ENCODE results near the gene PGA4.
"Not testable (repeated sequence)": the region's sequence is repeated elsewhere in the genome, so short reads cannot be mapped to it uniquely, and the experiment has no call there.

Gene PGA4

GRCh38 chr11:61204502-61205059 is 17.6 kb upstream of the PGA4 start:
- DNase-seq (ENCODE audit: low read depth, low spot score): not testable (repeated sequence)

DNA sequence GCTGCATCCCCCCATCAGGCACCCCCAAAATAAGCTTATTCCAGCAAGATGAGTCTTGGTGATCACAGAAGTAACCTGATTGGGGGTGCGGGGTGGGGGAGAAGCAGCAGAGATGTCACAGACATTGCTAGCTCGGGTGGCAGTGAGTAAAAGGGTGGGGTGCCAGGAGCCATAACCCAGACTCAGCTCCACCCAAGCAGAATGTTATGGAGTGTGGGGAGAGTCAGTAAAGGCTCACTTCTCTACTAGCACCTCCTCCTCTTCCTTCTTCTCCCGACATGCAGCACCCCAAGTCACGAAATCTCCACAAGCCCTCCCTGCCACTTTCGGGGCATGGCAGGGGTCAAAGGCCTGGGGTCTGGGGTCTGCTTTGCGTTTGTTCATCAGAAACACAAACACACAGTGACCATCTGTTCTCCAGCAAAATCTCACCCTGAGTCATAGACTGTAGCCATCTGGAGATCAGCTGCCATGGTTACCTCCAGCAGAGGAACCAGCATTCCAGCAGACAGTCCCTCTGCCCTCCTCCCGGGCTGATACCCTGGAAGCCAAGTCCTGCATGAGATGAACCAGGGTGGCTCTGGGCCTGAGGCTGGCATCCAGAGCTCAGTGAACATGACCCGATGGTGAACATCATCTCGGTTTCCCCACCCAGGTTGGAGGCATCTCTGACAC is 14.4 kb upstream of the PGA4 start:
- DNase-seq (ENCODE audit: low read depth, low spot score): not testable (repeated sequence)

DNA sequence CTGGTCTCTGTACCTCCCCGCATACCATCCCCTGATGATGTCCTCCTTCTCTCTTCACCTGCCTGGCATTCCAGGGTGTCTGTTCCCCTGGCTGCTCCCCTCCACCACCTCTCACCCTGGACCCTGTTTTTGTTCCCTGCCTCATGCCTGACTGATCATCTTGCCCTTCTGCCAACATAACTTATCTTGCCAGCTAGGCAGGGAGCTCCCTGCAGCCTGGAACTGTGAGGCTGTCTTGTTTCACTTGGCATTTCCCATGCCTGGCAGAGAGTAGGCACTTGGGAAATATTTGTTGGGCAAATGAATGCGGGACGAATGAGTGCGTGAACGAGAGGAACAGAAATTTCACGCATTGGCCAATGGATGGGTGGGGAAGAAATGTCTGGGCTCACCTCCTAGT is 11.5 kb upstream of the PGA4 start:
- DNase-seq (ENCODE audit: low read depth, low spot score): not testable (repeated sequence)

DNA sequence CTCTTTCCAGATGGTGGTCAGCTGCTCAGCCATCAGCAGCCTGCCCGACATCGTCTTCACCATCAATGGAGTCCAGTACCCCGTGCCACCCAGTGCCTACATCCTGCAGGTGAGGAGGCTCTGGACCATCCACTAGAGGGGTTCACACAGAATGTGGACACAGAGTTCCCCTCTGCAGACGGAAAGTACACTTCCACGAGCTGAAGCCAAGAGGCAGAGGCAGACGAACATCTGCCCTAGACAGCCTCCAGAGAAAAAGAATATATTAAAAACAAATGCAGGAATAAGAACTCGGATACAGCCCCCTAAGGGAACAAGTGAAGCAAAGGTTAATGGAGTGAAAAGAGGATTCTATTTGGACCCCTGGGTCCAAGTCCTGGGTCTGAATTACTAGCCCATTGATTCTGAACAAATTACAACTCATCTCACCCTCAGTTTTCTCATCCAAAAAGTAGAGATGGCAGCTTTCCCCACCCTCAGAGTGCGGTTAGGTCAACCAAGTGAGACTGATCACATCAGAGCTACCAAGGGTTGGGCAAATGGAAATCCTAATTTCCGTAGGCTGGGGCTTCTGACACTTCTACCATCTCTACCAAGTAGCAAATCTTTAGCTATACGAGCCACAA is 10.7 kb upstream of the PGA4 start:
- not testable (repeated sequence) for DNase-seq (ENCODE audit: low read depth, low spot score)

GRCh38 chr11:61212202-61212601 is 9.9 kb upstream of the PGA4 start:
- DNase-seq (ENCODE audit: low read depth, low spot score): not testable (repeated sequence)

GRCh38 chr11:61213711-61214324 is 8.3 kb upstream of the PGA4 start:
- DNase-seq (ENCODE audit: low read depth, low spot score): not testable (repeated sequence)

DNA sequence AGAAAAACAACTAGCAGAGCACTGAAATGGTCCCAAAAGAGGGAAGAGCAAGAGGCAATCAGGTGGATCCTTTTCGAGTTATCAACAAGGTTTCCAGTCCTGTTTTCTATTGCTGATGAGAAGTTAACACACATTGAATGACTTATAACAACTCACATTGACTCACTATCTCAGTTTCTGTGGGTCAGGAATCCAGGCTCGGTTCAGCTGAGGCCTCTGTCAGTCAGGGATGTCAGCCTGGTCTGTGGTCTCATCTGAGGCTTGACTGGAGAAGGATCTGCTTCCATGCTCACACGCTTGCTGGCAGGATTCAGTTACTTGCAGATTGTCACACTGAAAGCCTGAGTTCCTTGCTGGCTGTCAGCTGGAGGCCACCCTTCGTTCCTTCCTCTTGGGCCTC is 3.8 kb upstream of the PGA4 start:
- DNase-seq (ENCODE audit: low read depth, low spot score): not testable (repeated sequence)

DNA sequence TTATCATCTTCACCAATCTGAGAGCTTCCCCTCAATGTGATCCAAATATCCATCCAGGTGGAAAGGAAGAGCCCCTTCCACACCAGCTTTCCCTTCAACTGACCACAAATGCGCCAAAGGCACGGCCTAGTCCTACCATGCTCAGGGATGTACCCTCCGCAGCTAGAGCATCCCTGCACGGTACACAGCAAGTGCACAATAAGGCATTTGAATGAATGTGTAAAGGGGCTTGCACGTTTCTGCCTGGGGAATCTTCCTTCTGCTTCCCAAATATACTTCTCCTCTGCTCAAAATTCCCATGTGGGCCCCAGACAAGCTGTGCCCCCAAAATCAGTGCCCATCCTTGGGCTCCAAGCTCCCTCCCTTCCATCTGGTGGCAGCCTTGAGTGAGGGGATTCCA is 3.1 kb upstream of the PGA4 start:
- not testable (repeated sequence) for DNase-seq (ENCODE audit: low read depth, low spot score)

DNA sequence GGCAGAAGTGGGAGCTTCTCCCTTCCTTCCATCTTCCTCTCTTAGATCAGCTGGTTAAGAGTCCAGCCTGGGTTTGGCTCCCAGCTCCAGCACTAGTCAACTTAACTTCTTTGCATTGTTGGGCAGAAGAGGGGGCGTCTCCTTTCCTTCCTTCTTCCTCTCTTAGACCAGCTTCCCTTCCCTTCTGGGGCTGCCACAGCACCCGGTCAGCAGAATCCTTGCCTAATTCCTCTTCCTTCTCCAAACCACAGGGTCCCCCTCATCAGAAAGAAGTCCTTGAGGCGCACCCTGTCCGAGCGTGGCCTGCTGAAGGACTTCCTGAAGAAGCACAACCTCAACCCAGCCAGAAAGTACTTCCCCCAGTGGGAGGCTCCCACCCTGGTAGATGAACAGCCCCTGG is 545 bp downstream of the PGA4 start:
- not testable (repeated sequence) for DNase-seq (ENCODE audit: low read depth, low spot score)

- not testable (repeated sequence) for DNase-seq (ENCODE audit: low read depth, low spot score)
These were observed 4.5 kb downstream of the PGA4 start for GRCh38 chr11:61226457-61227137.

- DNase-seq (ENCODE audit: low read depth, low spot score): not testable (repeated sequence)
These were observed 7.3 kb downstream of the PGA4 start for GRCh38 chr11:61229458-61229857.

DNA sequence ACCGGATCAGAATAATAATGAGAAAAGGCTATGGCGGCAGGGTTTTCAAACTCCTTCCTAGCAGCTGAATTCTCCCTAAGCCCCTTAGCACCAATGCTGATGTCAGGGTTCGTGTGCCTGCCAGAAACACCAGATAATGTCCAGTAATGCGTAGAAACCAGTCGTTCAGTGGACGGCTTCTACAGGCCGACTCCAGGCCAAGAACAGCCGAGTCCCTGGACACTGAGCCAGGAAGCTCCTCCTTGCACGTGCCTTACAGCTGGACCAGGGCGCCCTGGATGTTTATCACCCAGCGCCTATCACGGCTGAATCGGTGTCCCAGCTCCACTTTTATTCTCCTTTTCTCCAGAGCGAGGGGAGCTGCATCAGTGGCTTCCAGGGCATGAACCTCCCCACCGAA is 8.9 kb downstream of the PGA4 start:
- DNase-seq (ENCODE audit: low read depth, low spot score): not testable (repeated sequence)

DNA sequence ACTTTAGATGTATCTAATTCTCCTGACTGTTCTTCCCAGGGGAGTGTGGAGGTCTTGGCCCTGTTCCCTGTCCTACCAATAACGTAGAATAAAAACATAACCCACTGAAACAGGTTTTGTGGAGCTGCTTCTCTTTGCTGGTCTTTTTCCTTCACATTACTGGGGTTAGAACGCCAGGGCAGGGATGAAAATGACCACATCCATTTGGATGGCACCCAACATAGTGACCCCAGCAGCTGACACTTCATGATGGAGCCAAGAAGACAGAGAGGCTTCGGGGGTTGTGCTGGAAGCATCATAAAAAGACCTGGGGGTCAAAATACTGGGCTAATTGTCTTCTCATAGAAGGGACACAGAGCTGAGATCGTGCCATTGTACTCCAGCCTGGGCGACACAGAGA is 9.4 kb downstream of the PGA4 start:
- DNase-seq (ENCODE audit: low read depth, low spot score): not testable (repeated sequence)

GRCh38 chr11:61232548-61233145 is 10.5 kb downstream of the PGA4 start:
- DNase-seq (ENCODE audit: low read depth, low spot score): not testable (repeated sequence)

DNA sequence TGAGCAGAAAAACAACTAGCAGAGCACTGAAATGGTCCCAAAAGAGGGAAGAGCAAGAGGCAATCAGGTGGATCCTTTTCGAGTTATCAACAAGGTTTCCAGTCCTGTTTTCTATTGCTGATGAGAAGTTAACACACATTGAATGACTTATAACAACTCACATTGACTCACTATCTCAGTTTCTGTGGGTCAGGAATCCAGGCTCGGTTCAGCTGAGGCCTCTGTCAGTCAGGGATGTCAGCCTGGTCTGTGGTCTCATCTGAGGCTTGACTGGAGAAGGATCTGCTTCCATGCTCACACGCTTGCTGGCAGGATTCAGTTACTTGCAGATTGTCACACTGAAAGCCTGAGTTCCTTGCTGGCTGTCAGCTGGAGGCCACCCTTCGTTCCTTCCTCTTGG is 15.0 kb downstream of the PGA4 start:
- DNase-seq (ENCODE audit: low read depth, low spot score): not testable (repeated sequence)

- DNase-seq (ENCODE audit: low read depth, low spot score): not testable (repeated sequence)
These were observed 18.1 kb downstream of the PGA4 start for GRCh38 chr11:61240288-61240687.

GRCh38 chr11:61240875-61241274 is 18.7 kb downstream of the PGA4 start, which contains the start of gene PGA5:
TSS of gene PGA5 (plus strand) at chr11:61241175. CDS start at chr11:61241227, 52 bp downstream.
- DNase-seq (ENCODE audit: low read depth, low spot score): not testable (repeated sequence)

DNA sequence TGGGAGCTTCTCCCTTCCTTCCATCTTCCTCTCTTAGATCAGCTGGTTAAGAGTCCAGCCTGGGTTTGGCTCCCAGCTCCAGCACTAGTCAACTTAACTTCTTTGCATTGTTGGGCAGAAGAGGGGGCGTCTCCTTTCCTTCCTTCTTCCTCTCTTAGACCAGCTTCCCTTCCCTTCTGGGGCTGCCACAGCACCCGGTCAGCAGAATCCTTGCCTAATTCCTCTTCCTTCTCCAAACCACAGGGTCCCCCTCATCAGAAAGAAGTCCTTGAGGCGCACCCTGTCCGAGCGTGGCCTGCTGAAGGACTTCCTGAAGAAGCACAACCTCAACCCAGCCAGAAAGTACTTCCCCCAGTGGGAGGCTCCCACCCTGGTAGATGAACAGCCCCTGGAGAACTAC is 19.4 kb downstream of the PGA4 start:
- DNase-seq (ENCODE audit: low read depth, low spot score): not testable (repeated sequence)

- DNase-seq (ENCODE audit: low read depth, low spot score): not testable (repeated sequence)
These were observed 23.3 kb downstream of the PGA4 start for GRCh38 chr11:61245284-61245964.

- not testable (repeated sequence) for DNase-seq (ENCODE audit: low read depth, low spot score)
These were observed 25.9 kb downstream of the PGA4 start for GRCh38 chr11:61248071-61248470.

- DNase-seq (ENCODE audit: low read depth, low spot score): not testable (repeated sequence)
These were observed 27.1 kb downstream of the PGA4 start for GRCh38 chr11:61249201-61249600.
